Mesodermal cell (in vitro differentiated cells): ENCODE results near the gene DNAJC15.
"Not testable (repeated sequence)": the region's sequence is repeated elsewhere in the genome, so short reads cannot be mapped to it uniquely, and the experiment has no call there.

Experiments
- H3K27ac ChIP-seq: 2 replicates; pipeline ENCODE4 v1.7.0; 2013; ENCODE audit warnings: mild to moderate bottlenecking, low read depth, low read length, moderate library complexity; ENCODE audit not compliant: severe bottlenecking
- H3K36me3 ChIP-seq: 2 replicates; pipeline ENCODE4 v1.7.1; 2013; ENCODE audit warnings: mild to moderate bottlenecking, low read length, moderate library complexity; ENCODE audit not compliant: control insufficient read depth, insufficient read depth
- H3K4me1 ChIP-seq: one replicate; pipeline ENCODE4 v1.7.1; 2013; ENCODE audit warnings: mild to moderate bottlenecking, low read length; ENCODE audit not compliant: insufficient read depth, control insufficient read depth, poor library complexity, severe bottlenecking
- H3K4me3 ChIP-seq: 2 replicates; pipeline ENCODE4 v1.7.0; 2013; ENCODE audit warnings: low read length, control low read depth, mild to moderate bottlenecking; ENCODE audit not compliant: insufficient read depth, poor library complexity, severe bottlenecking; ENCODE audit errors: extremely low read depth
- H3K9me3 ChIP-seq: 2 replicates; pipeline ENCODE4 v1.7.1; 2013; ENCODE audit warnings: mild to moderate bottlenecking, low read length, moderate library complexity; ENCODE audit not compliant: control insufficient read depth
- WGBS, 2 experiments: methylation state at CpG; one replicate each; pipeline ENCODE4 v1.1.5; 2013; ENCODE audit warnings: missing lambda C conversion rate in 2 of 2; ENCODE audit not compliant: insufficient coverage in 2 of 2; 5-methylcytosine and 5-hydroxymethylcytosine counted together

Gene DNAJC15

GRCh38 chr13:42991233-42991897 is 32.0 kb upstream of the DNAJC15 start:
- not testable (repeated sequence) for H3K4me3 ChIP-seq

GRCh38 chr13:42991898-42992763 is 31.3 kb upstream of the DNAJC15 start, which contains the start of gene EPSTI1:
EPSTI1 (minus strand) TSS chr13:42992241; CDS start chr13:42992165, 76 bp downstream.
- WGBS, 2 experiments, result 11 to 29% methylated on average over 36 to 38 of the region's 45 CpGs
- Histone ChIP-seq H3K4me3 (peak within 1 kb of the TSS; percentile 22), H3K4me1 (peaks cover 8% of the 10 kb centered on the region), H3K36me3 (no peaks in the 10 kb centered on the region), H3K27ac (no peak within 1 kb of the TSS), H3K9me3 (no peaks in the 10 kb centered on the region)

More at GRCh38 chr13:42991233-42991897, 32.0 kb upstream of the DNAJC15 start:
- not testable (repeated sequence) for H3K36me3 ChIP-seq, H3K4me1 ChIP-seq, H3K27ac ChIP-seq, H3K9me3 ChIP-seq
- 84 to 88% methylated on average over 6 to 9 of the region's 15 CpGs for WGBS, 2 experiments

GRCh38 chr13:42992764-42993122 is 30.6 kb upstream of the DNAJC15 start:
- Histone ChIP-seq H3K27ac (no peak overlapping the region), H3K9me3 (no peaks in the 10 kb centered on the region), H3K4me1 (peaks cover 10% of the 10 kb centered on the region), H3K36me3 (no peaks in the 10 kb centered on the region), H3K4me3 (no peak overlapping the region)
- 100% methylated on average over 2 to 3 of the region's 4 CpGs for WGBS, 2 experiments

- H3K27ac ChIP-seq, result no peak overlapping the region
- WGBS, 2 experiments, result no CpG with 5 or more reads among the region's 1 CpG
- H3K4me3 ChIP-seq, result no peak overlapping the region
- peaks cover 10% of the 10 kb centered on the region for H3K4me1 ChIP-seq
- H3K9me3 ChIP-seq, result no peaks in the 10 kb centered on the region
- no peaks in the 10 kb centered on the region for H3K36me3 ChIP-seq
Measured at GRCh38 chr13:42994878-42995277, 28.5 kb upstream of the DNAJC15 start.

- Histone ChIP-seq H3K9me3 (no peaks in the 10 kb centered on the region), H3K4me1 (peaks cover 10% of the 10 kb centered on the region), H3K27ac (no peak overlapping the region), H3K4me3 (no peak overlapping the region), H3K36me3 (no peaks in the 10 kb centered on the region)
- 100% methylated on average over 1 of the region's 3 CpGs for WGBS, 2 experiments
Measured at GRCh38 chr13:42996584-42996983, 26.8 kb upstream of the DNAJC15 start.

GRCh38 chr13:42997381-42997780 is 26.0 kb upstream of the DNAJC15 start:
- H3K9me3 ChIP-seq, result peaks cover 2% of the 10 kb centered on the region
- 83 to 92% methylated on average over 1 of the region's 2 CpGs for WGBS, 2 experiments
- H3K27ac ChIP-seq, result peak overlapping the region; percentile 41
- H3K4me1 ChIP-seq, result peaks cover 10% of the 10 kb centered on the region
- H3K4me3 ChIP-seq, result no peak overlapping the region
- H3K36me3 ChIP-seq, result no peaks in the 10 kb centered on the region

- 100% methylated on average over 1 to 2 of the region's 2 CpGs for WGBS, 2 experiments
Measured at GRCh38 chr13:42999491-42999890, 23.9 kb upstream of the DNAJC15 start.

GRCh38 chr13:43000676-43001075 is 22.7 kb upstream of the DNAJC15 start:
- H3K4me3 ChIP-seq, result no peak overlapping the region
- H3K36me3 ChIP-seq, result no peaks in the 10 kb centered on the region
- H3K27ac ChIP-seq, result no peak overlapping the region
- peaks cover 5% of the 10 kb centered on the region for H3K9me3 ChIP-seq
- WGBS, 2 experiments, result 100% methylated on average over 1 of the region's 4 CpGs; no CpG with 5 or more reads in 1 of the 2 experiments
- H3K4me1 ChIP-seq, result peaks cover 21% of the 10 kb centered on the region

More at GRCh38 chr13:42999491-42999890, 23.9 kb upstream of the DNAJC15 start:
- Histone ChIP-seq H3K27ac (no peak overlapping the region), H3K36me3 (no peaks in the 10 kb centered on the region), H3K9me3 (peaks cover 5% of the 10 kb centered on the region), H3K4me3 (no peak overlapping the region), H3K4me1 (peaks cover 14% of the 10 kb centered on the region)

- Histone ChIP-seq H3K36me3 (no peaks in the 10 kb centered on the region), H3K4me3 (no peak overlapping the region), H3K4me1 (peaks cover 20% of the 10 kb centered on the region), H3K9me3 (peaks cover 5% of the 10 kb centered on the region), H3K27ac (no peak overlapping the region)
- WGBS, 2 experiments, result 83 to 100% methylated on average over 1 of the region's 2 CpGs
Measured at GRCh38 chr13:43002021-43002420, 21.4 kb upstream of the DNAJC15 start.

GRCh38 chr13:43003010-43003409 is 20.4 kb upstream of the DNAJC15 start:
- H3K27ac ChIP-seq, result no peak overlapping the region
- no peaks in the 10 kb centered on the region for H3K36me3 ChIP-seq
- peaks cover 21% of the 10 kb centered on the region for H3K4me1 ChIP-seq
- peaks cover 5% of the 10 kb centered on the region for H3K9me3 ChIP-seq
- 95 to 100% methylated on average over 2 of the region's 2 CpGs for WGBS, 2 experiments
- H3K4me3 ChIP-seq, result no peak overlapping the region
